T-cell (primary cell): ENCODE results near the gene SETD5. TPM values are rescaled to one million over a fixed set of nuclear protein-coding genes. Genes with fewer than 3 reads are reported as not detected.
A peak's percentile ranks its signal among the peaks of the same experiment; 100 is the strongest.

Source experiments
- ATAC-seq, 4 experiments: fragments of 200-7000 bp in 3 of 4; fragments of 150-1000 bp in 1 of 4; cut with Tn5 transposase; replicated peaks in 1 of 4; 1 replicate in 3 of 4; 2 replicates in 1 of 4; pipeline ENCODE4 v1.10.0; 2021; ENCODE audit warnings: moderate library complexity in 3 of 4, mild to moderate bottlenecking in 2 of 4, moderate number of reproducible peaks in 1 of 4
- CTCF ChIA-PET, 2 donors: fragments of 300-600 bp; sonication (Branson Sonifier 250); formaldehyde crosslinking; loops; one replicate each; lab custom pipeline; 2022; ENCODE audit warnings: antibody characterized with exemption in 2 of 2; lab: Charles Lee
- POLR2A ChIA-PET, 2 donors: fragments of 300-600 bp; sonication (Branson Sonifier 250); formaldehyde crosslinking; loops; one replicate each; lab custom pipeline; 2022; ENCODE audit warnings: antibody characterized with exemption in 2 of 2; lab: Charles Lee
- DNase-seq, 35 experiments: peaks; one replicate each; pipeline versions ENCODE4 v3.0.0 to v3.0.0-alpha.2; 2013 to 2023
- H3K27ac ChIP-seq: one replicate; pipeline ENCODE4 v1.5.1; 2013; ENCODE audit warnings: low read length
- H3K27me3 ChIP-seq, 2 experiments: replicated peaks in 1 of 2; 1 replicate in 1 of 2; 2 replicates in 1 of 2; pipeline versions ENCODE4 v1.6.1 to v1.7.0; 2013; ENCODE audit warnings: low read length in 1 of 2, mixed read lengths in 1 of 2; ENCODE audit not compliant: control insufficient read depth in 2 of 2, insufficient read depth in 2 of 2; ENCODE audit errors: extremely low read depth in 1 of 2
- H3K36me3 ChIP-seq, 2 donors: 1 replicate in 1 of 2; 2 replicates in 1 of 2; pipeline versions ENCODE4 v1.6.1 to v1.7.0; 2013; ENCODE audit warnings: low read length in 1 of 2; ENCODE audit not compliant: control insufficient read depth in 2 of 2, insufficient read depth in 1 of 2; ENCODE audit errors: extremely low read depth in 1 of 2
- H3K4me1 ChIP-seq, 2 experiments: 1 replicate in 1 of 2; 2 replicates in 1 of 2; pipeline versions ENCODE4 v1.6.1 to v1.7.0; 2013; ENCODE audit warnings: low read length in 2 of 2, mixed read lengths in 1 of 2; ENCODE audit not compliant: insufficient read depth in 2 of 2, control insufficient read depth in 1 of 2; ENCODE audit errors: extremely low read depth in 1 of 2
- H3K4me3 ChIP-seq, 2 donors: 1 replicate in 1 of 2; 2 replicates in 1 of 2; pipeline versions ENCODE4 v1.5.1 to v1.7.0; 2013; ENCODE audit warnings: mild to moderate bottlenecking in 2 of 2, low read length in 1 of 2, moderate library complexity in 1 of 2; ENCODE audit not compliant: control insufficient read depth in 1 of 2; ENCODE audit errors: extremely low read depth in 1 of 2
- H3K9me3 ChIP-seq: 2 replicates; pipeline ENCODE4 v1.7.0; 2013
- H3K27ac Mint-ChIP-seq, 2 donors: one replicate each; pipeline ENCODE4 v1.8.0; 2020 to 2021; ENCODE audit warnings: mild to moderate bottlenecking in 2 of 2, mixed read lengths in 2 of 2
- H3K27me3 Mint-ChIP-seq, 2 donors: one replicate each; pipeline ENCODE4 v1.8.0; 2021 to 2022; ENCODE audit warnings: mixed read lengths in 2 of 2
- H3K36me3 Mint-ChIP-seq: one replicate; pipeline ENCODE4 v1.8.0; 2021; ENCODE audit warnings: mixed read lengths
- H3K4me1 Mint-ChIP-seq, 3 donors: one replicate each; pipeline ENCODE4 v1.8.0; 2020 to 2022; ENCODE audit warnings: mixed read lengths in 3 of 3, mild to moderate bottlenecking in 1 of 3
- H3K4me3 Mint-ChIP-seq, 3 donors: one replicate each; pipeline ENCODE4 v1.8.0; 2020 to 2022; ENCODE audit warnings: mild to moderate bottlenecking in 3 of 3, mixed read lengths in 3 of 3, moderate library complexity in 3 of 3
- H3K9me3 Mint-ChIP-seq, 3 donors: one replicate each; pipeline ENCODE4 v1.8.0; 2020 to 2022; ENCODE audit warnings: mixed read lengths in 3 of 3
- WGBS: methylation state at CpG from one replicate; pipeline ENCODE4 v1.1.5; 2013; ENCODE audit warnings: missing lambda C conversion rate; ENCODE audit not compliant: insufficient coverage; 5-methylcytosine and 5-hydroxymethylcytosine counted together
- total RNA-seq, 35 experiments: library from RNA in 6 of 35; stranded (reverse) in 6 of 35; fragments of 120-200 nt in 1 of 35; gene quantifications; one replicate each; pipeline versions ENCODE4 v1.2.1 to v1.2.4 and lab custom pipeline; 2013 to 2026

Gene SETD5
- total RNA-seq, 5 donors from 2014 or later (not counting 1 experiment from before 2014, with no cell fraction given), result 119 to 131 (median 125) TPM

DNA sequence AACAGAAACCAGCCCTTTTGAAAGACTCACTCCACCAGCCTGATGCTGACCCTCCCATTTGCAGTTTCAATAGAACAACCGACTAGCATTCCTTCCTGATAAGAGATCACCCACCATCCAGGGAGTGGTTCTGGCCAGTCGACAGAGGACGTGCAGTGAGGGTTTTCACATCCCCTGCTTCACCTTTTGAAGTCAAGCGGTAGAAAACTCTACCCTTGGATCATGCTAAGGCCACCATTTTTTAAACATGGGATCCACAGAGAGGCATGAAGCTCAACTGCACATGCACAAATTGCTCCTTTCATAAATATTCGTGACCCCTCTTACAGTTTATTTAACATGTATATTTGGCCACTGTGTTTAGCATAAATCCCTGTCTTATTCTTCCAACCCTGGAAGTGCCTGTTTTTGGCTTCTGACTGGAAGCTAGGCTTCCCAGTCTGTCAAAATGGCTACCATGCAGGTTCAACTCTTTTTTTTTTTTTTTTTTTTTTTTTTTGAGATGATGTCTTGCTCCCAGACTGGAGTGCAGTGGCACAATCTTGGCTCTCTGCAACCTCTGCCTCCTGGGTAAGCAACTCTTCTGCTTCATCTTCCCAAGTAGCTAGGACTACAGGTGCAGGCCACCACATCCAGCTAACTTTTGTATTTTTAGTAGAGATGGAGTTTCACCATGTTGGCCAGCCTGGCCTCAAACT, 35.6 kb upstream of the SETD5 start:
- H3K27ac ChIP-seq, result no peak overlapping the region
- peaks cover 3 to 14% of the 10 kb centered on the region in 2 experiments for H3K4me1 ChIP-seq
- ChIA-PET POLR2A (interaction anchor here (0.5 to 2.3 kb wide), 9 partner anchors 9 to 783 kb away, joined by 3 to 47 read pairs (median 6); partner anchors contain the start of gene SETD5 (in 1 of the 2)), CTCF (interaction anchor here (0.6 to 2.9 kb wide), 11 partner anchors 8 to 186 kb away, joined by 3 to 30 read pairs (median 5); no protein-coding TSS in a partner anchor)
- peaks cover 10 to 30% (median 30%) of the 10 kb centered on the region in 3 donors for H3K4me1 Mint-ChIP-seq
- no peaks in the 10 kb centered on the region for H3K27me3 ChIP-seq
- no peak for DNase-seq
- peak overlapping the region in 2 of 3 donors; percentile 21 to 39 for H3K4me3 Mint-ChIP-seq
- H3K9me3 Mint-ChIP-seq, result no peaks in the 10 kb centered on the region
- no peaks in the 10 kb centered on the region for H3K9me3 ChIP-seq
- peak overlapping the region in 1 of 2 donors; percentile 34 for H3K27ac Mint-ChIP-seq
- no peaks in the 10 kb centered on the region for H3K27me3 Mint-ChIP-seq
- WGBS, result 90% methylated on average over 3 of the region's 5 CpGs
- no peak overlapping the region for H3K4me3 ChIP-seq
- ATAC-seq, result no peak
- peaks cover 0 to 14% of the 10 kb centered on the region in 2 donors for H3K36me3 ChIP-seq
- H3K36me3 Mint-ChIP-seq, result peaks cover 11% of the 10 kb centered on the region

DNA sequence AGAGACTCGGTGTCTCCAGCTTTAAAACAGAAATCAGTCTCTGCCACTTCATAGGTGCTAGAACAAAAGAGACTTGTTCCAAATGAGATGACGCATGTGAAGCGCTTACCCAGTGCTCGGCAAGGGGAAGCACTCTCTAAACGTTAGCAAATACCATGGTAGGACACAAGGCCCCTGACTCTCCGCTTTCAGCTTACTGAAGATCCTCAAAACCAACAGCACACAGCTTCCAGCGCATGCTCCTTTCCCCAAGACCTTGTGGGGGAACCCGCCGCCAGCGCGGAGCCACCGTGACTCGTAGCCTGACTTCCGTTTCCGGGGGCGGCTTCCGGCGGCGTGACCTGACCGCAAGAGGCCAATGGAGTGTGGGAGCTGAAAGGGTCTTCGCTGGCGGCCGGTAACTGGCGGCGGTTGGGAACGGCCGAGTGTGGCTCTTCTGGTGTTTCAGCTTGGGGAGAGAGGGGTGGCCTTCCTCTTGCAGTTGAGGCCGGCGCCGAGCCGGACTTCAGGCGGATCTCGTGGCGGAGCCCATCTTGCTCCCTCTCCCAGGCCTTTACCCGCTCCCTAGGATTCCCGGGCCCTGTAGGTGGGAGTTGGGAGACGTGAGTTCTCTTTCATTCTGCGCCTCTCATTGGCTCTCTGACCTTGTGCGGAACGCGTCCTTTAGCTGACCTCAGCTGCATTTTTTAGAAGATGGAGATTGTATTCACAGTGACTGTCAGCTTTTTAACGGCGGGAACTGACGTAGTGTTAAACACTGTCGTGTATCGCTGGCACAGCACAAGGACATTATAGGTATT, 34.5 kb upstream of the SETD5 start, which contains the start of gene THUMPD3:
Gene THUMPD3, plus strand, starts transcription at position 324 of the 800 bp plus-strand sequence. CDS start 2,015 bp downstream, outside the sequence.
- Mint-ChIP-seq H3K36me3 (peaks cover 11% of the 10 kb centered on the region), H3K4me3 (peak within 1 kb of the TSS; percentile 98 to 99 (median 98)), H3K9me3 (no peaks in the 10 kb centered on the region), H3K27me3 (no peaks in the 10 kb centered on the region), H3K4me1 (peaks cover 10 to 30% (median 30%) of the 10 kb centered on the region in 3 donors), H3K27ac (peak within 1 kb of the TSS; percentile 95 to 97)
- peak within 1 kb of the TSS; percentile 96 for H3K27ac ChIP-seq
- DNase-seq (peak; percentile 75 to 94 (median 87)), ATAC-seq (peak; percentile 93 to 97 (median 96))
- peak within 1 kb of the TSS; percentile 75 to 97 for H3K4me3 ChIP-seq
- ChIA-PET POLR2A (interaction anchor here (0.5 to 2.3 kb wide), 18 partner anchors 8 to 752 kb away, joined by 3 to 47 read pairs (median 6); partner anchors contain the start of gene SETD5 (in 1 of the 2)), CTCF (interaction anchor here (0.6 to 2.9 kb wide), 22 partner anchors 9 to 423 kb away, joined by 3 to 30 read pairs (median 5); partner anchors contain the start of gene SRGAP3 (in 1 of the 2))
- H3K9me3 ChIP-seq, result no peaks in the 10 kb centered on the region
- peaks cover 0 to 22% of the 10 kb centered on the region in 2 donors for H3K36me3 ChIP-seq
- H3K27me3 ChIP-seq, result no peaks in the 10 kb centered on the region
- under 1% methylated on average over 30 of the region's 46 CpGs for WGBS
- H3K4me1 ChIP-seq, result peaks cover 3 to 14% of the 10 kb centered on the region in 2 experiments

DNA sequence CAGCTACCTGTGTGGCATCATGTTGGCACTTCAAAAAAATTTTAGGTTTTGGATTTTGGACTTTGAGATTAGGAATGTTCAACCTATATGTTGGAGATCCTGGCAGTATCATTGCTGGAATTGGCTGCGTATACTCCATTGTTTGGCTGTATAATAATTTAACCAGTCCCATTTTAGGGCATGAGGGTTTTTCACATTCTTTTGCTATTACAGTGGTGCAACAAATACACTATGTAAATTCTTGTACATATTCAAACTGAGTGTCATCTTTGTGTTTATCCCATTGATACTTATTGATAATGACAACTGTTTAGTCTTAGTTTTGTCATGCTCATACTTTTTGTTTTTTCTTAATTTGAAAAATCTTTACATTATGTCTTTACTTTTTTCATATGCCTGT, 27.9 kb upstream of the SETD5 start:
- Mint-ChIP-seq H3K4me3 (no peak overlapping the region), H3K36me3 (peaks cover 37% of the 10 kb centered on the region), H3K9me3 (no peaks in the 10 kb centered on the region), H3K4me1 (peaks cover 29 to 48% (median 45%) of the 10 kb centered on the region in 3 donors), H3K27ac (no peak overlapping the region), H3K27me3 (no peaks in the 10 kb centered on the region)
- Histone ChIP-seq H3K4me3 (no peak overlapping the region), H3K27ac (no peak overlapping the region), H3K4me1 (peaks cover 0 to 9% of the 10 kb centered on the region in 2 experiments), H3K36me3 (peaks cover 8 to 75% of the 10 kb centered on the region in 2 donors), H3K9me3 (no peaks in the 10 kb centered on the region), H3K27me3 (no peaks in the 10 kb centered on the region)
- CTCF ChIA-PET, result interaction anchor here (0.5 to 2.0 kb wide), 5 partner anchors 16 to 382 kb away, joined by 3 to 10 read pairs (median 3); no protein-coding TSS in a partner anchor
- DNase-seq (no peak), ATAC-seq (no peak)
- POLR2A ChIA-PET, result interaction anchor here in 1 of 2 donors (0.6 kb wide), 1 partner anchor 47 kb away, joined by 5 read pairs; no protein-coding TSS in a partner anchor
- no CpG with 5 or more reads among the region's 1 CpG for WGBS

DNA sequence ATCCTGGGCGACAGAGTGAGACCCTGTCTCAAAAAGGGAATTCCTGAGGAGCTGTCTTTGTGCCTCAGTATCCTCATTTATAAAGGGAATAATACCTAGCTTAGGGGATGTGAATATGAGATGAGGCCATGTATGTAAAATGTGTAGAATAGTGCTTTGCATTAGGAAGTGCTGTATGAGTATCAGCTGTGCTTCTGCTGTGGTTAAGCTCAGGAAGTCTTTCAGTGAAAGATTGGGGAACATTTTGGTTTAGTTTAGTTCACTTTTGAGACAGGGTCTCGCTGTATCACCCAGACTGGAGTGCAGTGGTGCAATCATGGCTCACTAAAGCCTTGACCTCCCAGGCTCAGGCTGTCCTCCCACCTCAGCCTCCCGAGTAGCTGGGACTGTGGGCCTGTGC, 23.9 kb upstream of the SETD5 start:
- peaks cover 0 to 9% of the 10 kb centered on the region in 2 experiments for H3K4me1 ChIP-seq
- no peaks in the 10 kb centered on the region for H3K9me3 Mint-ChIP-seq
- WGBS, result 53% methylated on average over 3 of the region's 3 CpGs
- no peaks in the 10 kb centered on the region for H3K9me3 ChIP-seq
- peaks cover 15 to 91% of the 10 kb centered on the region in 2 donors for H3K36me3 ChIP-seq
- H3K4me1 Mint-ChIP-seq, result peaks cover 30 to 54% (median 44%) of the 10 kb centered on the region in 3 donors
- no peaks in the 10 kb centered on the region for H3K27me3 Mint-ChIP-seq
- H3K4me3 Mint-ChIP-seq, result peak overlapping the region in 1 of 3 donors; percentile 8
- DNase-seq (no peak), ATAC-seq (no peak)
- H3K27ac Mint-ChIP-seq, result peak overlapping the region in 1 of 2 donors; percentile 53
- ChIA-PET POLR2A (interaction anchor here in 1 of 2 donors (0.6 kb wide), 1 partner anchor 348 kb away, joined by 5 read pairs; no protein-coding TSS in a partner anchor), CTCF (no interaction called here)
- H3K27me3 ChIP-seq, result no peaks in the 10 kb centered on the region
- peak overlapping the region in 1 of 2 donors; percentile 19 for H3K4me3 ChIP-seq
- peaks cover 60% of the 10 kb centered on the region for H3K36me3 Mint-ChIP-seq
- no peak overlapping the region for H3K27ac ChIP-seq

DNA sequence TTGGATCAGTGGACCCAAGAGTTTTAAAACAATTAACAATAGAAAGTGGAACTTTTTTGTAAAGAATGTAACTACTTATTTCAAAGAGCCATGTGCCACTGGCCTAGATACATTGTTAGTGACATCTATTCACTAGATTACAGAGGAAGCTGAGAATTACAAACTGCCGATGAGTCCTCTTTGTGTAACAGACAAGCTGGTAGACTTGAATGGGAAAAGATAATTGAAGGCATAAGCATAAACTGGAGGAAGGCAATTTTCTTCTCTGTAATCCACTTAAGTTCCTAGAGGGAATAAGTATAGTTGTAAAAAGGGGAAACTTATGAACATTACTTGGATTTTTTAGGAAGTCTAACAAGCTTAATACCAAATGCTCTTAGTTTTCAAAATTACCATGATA, 19.4 kb upstream of the SETD5 start:
- H3K9me3 Mint-ChIP-seq, result no peaks in the 10 kb centered on the region
- H3K36me3 ChIP-seq, result peaks cover 8 to 75% of the 10 kb centered on the region in 2 donors
- DNase-seq (no peak), ATAC-seq (no peak)
- no CpG with 5 or more reads among the region's 1 CpG for WGBS
- ChIA-PET POLR2A (interaction anchor here (0.6 to 1.7 kb wide), 2 partner anchors 15 to 21 kb away, joined by 4 to 5 read pairs; partner anchors contain the start of gene THUMPD3 (in 1 of the 2)), CTCF (interaction anchor here in 1 of 2 donors (0.6 to 1.5 kb wide), 4 partner anchors 15 to 353 kb away, joined by 3 to 4 read pairs (median 3); partner anchors contain the start of gene THUMPD3)
- H3K4me3 Mint-ChIP-seq, result no peak overlapping the region
- peak overlapping the region; percentile 28 to 44 for H3K27ac Mint-ChIP-seq
- no peak overlapping the region for H3K4me3 ChIP-seq
- peaks cover 0 to 9% of the 10 kb centered on the region in 2 experiments for H3K4me1 ChIP-seq
- no peaks in the 10 kb centered on the region for H3K27me3 ChIP-seq
- peaks cover 46% of the 10 kb centered on the region for H3K36me3 Mint-ChIP-seq
- no peaks in the 10 kb centered on the region for H3K27me3 Mint-ChIP-seq
- no peaks in the 10 kb centered on the region for H3K9me3 ChIP-seq
- H3K27ac ChIP-seq, result no peak overlapping the region
- peaks cover 25 to 40% (median 34%) of the 10 kb centered on the region in 3 donors for H3K4me1 Mint-ChIP-seq
